ENCODE measurements around the gene TSPAN32.

The TSPAN32 gene

DNA sequence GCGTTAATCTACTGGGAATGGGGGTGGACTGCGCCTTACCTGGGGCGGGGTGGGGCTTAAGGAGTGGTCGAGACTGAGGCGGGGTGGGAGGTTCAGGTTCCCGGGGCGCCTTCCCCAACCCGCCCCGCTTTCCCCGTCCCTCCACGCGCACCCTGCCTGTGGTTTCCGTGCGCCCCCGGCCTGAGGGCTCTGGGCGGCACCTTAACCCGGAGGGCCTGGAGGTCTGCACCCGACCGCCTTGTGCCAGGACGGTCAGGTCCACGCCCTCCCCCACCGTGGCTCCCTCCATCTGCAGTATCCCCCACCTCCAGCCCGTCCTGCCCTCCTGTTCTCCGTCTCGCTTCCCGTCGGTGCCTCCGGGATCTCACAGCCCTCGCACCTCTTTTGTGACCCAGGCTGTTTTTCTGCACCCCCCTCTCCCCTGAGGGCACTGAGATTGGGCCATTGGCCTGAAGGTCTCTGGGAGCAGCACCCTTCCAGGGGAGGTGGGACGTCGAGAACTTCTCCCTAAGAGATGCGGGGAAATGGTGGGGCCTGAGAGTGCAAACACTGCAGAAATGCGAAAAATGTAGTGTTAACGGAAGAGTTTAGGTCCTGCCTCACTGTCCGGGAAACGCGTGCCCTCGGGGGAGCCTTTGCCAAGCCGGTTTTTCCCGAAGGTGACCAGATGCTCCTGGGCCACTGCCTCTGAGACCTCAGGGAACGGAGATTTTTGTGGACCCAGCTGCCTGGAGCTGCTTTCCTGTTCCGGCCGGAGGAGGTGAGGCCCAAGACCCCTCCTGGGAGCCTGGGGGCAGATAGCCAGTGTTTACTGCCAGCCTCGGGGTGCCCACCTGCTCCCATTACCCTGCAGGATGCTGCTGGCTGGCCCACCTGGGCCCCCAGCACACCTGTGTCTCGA, 30.2 kb upstream of the TSPAN32 start:
- ChIA-PET CTCF (no interaction called here), POLR2A (no interaction called here)
- TF ChIP-seq L3MBTL2 (conservative IDR thresholded peaks at IDR 0.05) (no peak), LEF1 (IDR thresholded peaks at IDR 0.05; ENCODE audit: borderline replicate concordance) (no peak), ARNT (IDR thresholded peaks at IDR 0.05) (no peak), TARDBP (IDR thresholded peaks at IDR 0.05) (no peak), ZNF384 (IDR thresholded peaks at IDR 0.05) (no peak), FOXK2 (IDR thresholded peaks at IDR 0.05) (no peak), HDGF (IDR thresholded peaks at IDR 0.05; ENCODE audit: borderline replicate concordance) (no peak), SUZ12 (IDR thresholded peaks at IDR 0.05) (no peak), BHLHE40 (IDR thresholded peaks at IDR 0.05; ENCODE audit: borderline replicate concordance) (no peak), FOXA1 (IDR thresholded peaks at IDR 0.05) (no peak), SP1 (IDR thresholded peaks at IDR 0.05) (no peak), NFRKB (IDR thresholded peaks at IDR 0.05) (no peak), ELF4 (IDR thresholded peaks at IDR 0.05) (no peak), FOXM1 (IDR thresholded peaks at IDR 0.05; ENCODE audit: borderline replicate concordance) (no peak), CTBP1 (IDR thresholded peaks at IDR 0.05; ENCODE audit: borderline replicate concordance) (no peak)
- TF ChIP-seq, protein P1, sequence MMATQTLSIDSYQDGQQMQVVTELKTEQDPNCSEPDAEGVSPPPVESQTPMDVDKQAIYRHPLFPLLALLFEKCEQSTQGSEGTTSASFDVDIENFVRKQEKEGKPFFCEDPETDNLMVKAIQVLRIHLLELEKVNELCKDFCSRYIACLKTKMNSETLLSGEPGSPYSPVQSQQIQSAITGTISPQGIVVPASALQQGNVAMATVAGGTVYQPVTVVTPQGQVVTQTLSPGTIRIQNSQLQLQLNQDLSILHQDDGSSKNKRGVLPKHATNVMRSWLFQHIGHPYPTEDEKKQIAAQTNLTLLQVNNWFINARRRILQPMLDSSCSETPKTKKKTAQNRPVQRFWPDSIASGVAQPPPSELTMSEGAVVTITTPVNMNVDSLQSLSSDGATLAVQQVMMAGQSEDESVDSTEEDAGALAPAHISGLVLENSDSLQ (IDR thresholded peaks at IDR 0.05) = no peak
- no peak for DNase-seq (ENCODE audit: extremely low spot score)

DNA sequence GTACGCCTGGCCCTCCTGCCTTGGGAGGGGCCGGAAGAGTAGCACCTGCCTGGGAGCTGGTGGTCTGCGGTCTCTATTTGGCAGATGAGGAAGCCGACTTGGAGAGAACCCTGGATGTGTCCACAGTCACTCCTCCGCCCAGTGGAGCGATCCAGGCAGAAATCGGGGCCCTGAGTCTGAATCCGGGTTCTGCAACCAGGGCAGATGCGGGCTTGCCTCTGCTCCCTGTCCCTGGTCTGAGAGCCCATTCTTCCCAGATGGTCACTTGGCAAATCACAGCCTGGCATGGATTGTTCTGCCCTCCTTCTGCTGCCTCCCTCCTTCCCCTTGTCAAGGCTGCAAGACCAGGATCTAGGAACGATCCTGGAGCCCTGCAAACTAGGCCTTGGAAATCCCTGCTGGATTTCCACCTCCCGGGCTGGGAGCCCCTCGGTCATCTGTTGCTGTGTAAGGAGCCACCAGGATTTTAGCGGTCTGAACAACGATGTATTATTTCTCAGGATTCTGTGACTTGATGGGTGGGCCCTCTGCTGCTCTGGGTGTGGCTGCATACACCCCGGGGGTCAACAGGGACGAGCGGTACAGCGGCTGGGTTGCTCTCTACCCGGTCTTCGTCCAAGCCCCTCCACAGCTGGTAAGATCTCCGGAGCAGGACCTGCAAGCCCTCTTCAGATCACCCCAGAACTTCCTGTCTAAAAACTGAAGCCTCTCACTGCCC, 29.4 kb upstream of the TSPAN32 start:
- no peak for TF ChIP-seq HDGF (IDR thresholded peaks at IDR 0.05; ENCODE audit: borderline replicate concordance)
- TF ChIP-seq NFRKB (IDR thresholded peaks at IDR 0.05) = no peak
- TF ChIP-seq SP1 (IDR thresholded peaks at IDR 0.05) = no peak
- TF ChIP-seq FOXM1 (IDR thresholded peaks at IDR 0.05; ENCODE audit: borderline replicate concordance) = no peak
- TF ChIP-seq LEF1 (IDR thresholded peaks at IDR 0.05; ENCODE audit: borderline replicate concordance) = no peak
- TF ChIP-seq SUZ12 (IDR thresholded peaks at IDR 0.05) = no peak
- TF ChIP-seq ARNT (IDR thresholded peaks at IDR 0.05) = no peak
- CTCF ChIA-PET = no interaction called here
- POLR2A ChIA-PET = no interaction called here
- no peak for DNase-seq (ENCODE audit: extremely low spot score)

DNA sequence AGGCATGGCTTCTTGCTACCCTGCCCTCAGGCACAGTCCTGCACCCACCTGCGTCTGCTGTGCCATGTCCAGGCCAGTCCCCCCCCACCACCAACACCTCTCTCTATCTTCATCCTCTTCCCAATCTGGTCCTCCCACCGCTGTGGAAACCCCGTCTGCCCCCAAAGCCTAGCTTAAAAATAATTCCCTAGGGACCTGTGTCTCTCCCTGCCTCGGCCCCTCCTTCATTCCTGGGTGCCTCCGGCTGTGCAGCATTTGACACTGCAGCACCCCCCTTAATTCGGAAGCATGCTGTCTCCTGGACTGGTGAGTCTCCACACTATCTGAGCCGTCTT, 28.9 kb upstream of the TSPAN32 start:
- ChIA-PET CTCF (no interaction called here), POLR2A (no interaction called here)
- TF ChIP-seq HDGF (IDR thresholded peaks at IDR 0.05; ENCODE audit: borderline replicate concordance) (no peak), FOXA1 (IDR thresholded peaks at IDR 0.05) (no peak), SUZ12 (IDR thresholded peaks at IDR 0.05) (no peak), FOXM1 (IDR thresholded peaks at IDR 0.05; ENCODE audit: borderline replicate concordance) (no peak), CTBP1 (IDR thresholded peaks at IDR 0.05; ENCODE audit: borderline replicate concordance) (no peak)
- DNase-seq (ENCODE audit: extremely low spot score) = no peak

DNA sequence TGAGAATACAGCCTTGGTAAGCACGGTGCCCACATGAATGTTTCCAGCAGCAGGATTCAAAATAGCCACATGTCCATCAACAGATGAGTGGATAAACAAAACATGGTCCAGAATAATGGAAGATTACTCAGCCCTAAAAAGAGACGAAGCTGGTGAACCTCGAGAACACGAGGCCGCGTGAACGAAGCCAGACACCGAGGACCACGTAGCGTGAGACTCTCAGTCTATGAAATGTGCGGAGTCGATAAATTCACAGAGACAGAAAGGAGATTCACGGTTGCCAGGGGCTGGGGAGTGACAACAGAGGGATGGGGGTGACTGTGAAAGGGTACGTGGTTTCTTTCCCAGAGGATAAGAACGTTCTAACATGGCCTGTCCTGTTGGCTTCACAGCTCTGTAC, 28.5 kb upstream of the TSPAN32 start:
- ChIA-PET POLR2A (no interaction called here), CTCF (no interaction called here)
- DNase-seq (ENCODE audit: extremely low spot score) = no peak
- no peak for TF ChIP-seq ELF4 (IDR thresholded peaks at IDR 0.05)
- no peak for TF ChIP-seq FOXA1 (IDR thresholded peaks at IDR 0.05)
- TF ChIP-seq SUZ12 (IDR thresholded peaks at IDR 0.05) = no peak
- no peak for TF ChIP-seq ZNF384 (IDR thresholded peaks at IDR 0.05)
- TF ChIP-seq LEF1 (IDR thresholded peaks at IDR 0.05; ENCODE audit: borderline replicate concordance) = no peak
- no peak for TF ChIP-seq NFRKB (IDR thresholded peaks at IDR 0.05)
- no peak for TF ChIP-seq FOXK2 (IDR thresholded peaks at IDR 0.05)
- TF ChIP-seq BHLHE40 (IDR thresholded peaks at IDR 0.05; ENCODE audit: borderline replicate concordance) = no peak
- no peak for TF ChIP-seq TARDBP (IDR thresholded peaks at IDR 0.05)
- no peak for TF ChIP-seq FOXM1 (IDR thresholded peaks at IDR 0.05; ENCODE audit: borderline replicate concordance)
- no peak for TF ChIP-seq CTBP1 (IDR thresholded peaks at IDR 0.05; ENCODE audit: borderline replicate concordance)
- TF ChIP-seq, protein P1 (IDR thresholded peaks at IDR 0.05) = no peak
- no peak for TF ChIP-seq SP1 (IDR thresholded peaks at IDR 0.05)
- TF ChIP-seq HDGF (IDR thresholded peaks at IDR 0.05; ENCODE audit: borderline replicate concordance) = no peak
- TF ChIP-seq L3MBTL2 (conservative IDR thresholded peaks at IDR 0.05) = no peak
- no peak for TF ChIP-seq ARNT (IDR thresholded peaks at IDR 0.05)

DNA sequence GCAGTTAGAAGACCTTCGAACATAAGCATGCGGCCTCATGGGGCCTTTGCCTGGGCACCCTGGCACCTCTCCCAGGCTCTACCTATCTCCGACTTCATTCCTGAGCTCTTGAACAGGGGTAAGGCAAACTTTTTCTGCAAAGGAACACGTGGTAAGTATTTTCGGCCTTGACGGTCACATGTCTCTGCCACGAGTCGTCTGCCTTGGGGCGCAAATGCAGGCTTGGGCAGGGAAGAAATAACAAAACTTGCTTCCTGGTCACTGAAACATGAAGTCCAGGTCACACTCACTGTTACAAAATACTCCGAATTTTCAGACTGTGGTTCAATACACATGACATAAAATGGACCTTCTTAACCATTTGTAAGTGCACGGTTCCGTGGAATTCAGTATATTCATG, 28.0 kb upstream of the TSPAN32 start:
- no peak for TF ChIP-seq NFRKB (IDR thresholded peaks at IDR 0.05)
- TF ChIP-seq SP1 (IDR thresholded peaks at IDR 0.05) = no peak
- TF ChIP-seq CTBP1 (IDR thresholded peaks at IDR 0.05; ENCODE audit: borderline replicate concordance) = no peak
- TF ChIP-seq FOXA1 (IDR thresholded peaks at IDR 0.05) = no peak
- no peak for TF ChIP-seq FOXK2 (IDR thresholded peaks at IDR 0.05)
- TF ChIP-seq BHLHE40 (IDR thresholded peaks at IDR 0.05; ENCODE audit: borderline replicate concordance) = no peak
- TF ChIP-seq FOXM1 (IDR thresholded peaks at IDR 0.05; ENCODE audit: borderline replicate concordance) = no peak
- TF ChIP-seq TARDBP (IDR thresholded peaks at IDR 0.05) = no peak
- TF ChIP-seq HDGF (IDR thresholded peaks at IDR 0.05; ENCODE audit: borderline replicate concordance) = no peak
- TF ChIP-seq, protein P1 (IDR thresholded peaks at IDR 0.05) = no peak
- no peak for TF ChIP-seq ARNT (IDR thresholded peaks at IDR 0.05)
- TF ChIP-seq L3MBTL2 (conservative IDR thresholded peaks at IDR 0.05) = no peak
- no peak for TF ChIP-seq ELF4 (IDR thresholded peaks at IDR 0.05)
- TF ChIP-seq LEF1 (IDR thresholded peaks at IDR 0.05; ENCODE audit: borderline replicate concordance) = no peak
- no peak for TF ChIP-seq SUZ12 (IDR thresholded peaks at IDR 0.05)
- no peak for TF ChIP-seq ZNF384 (IDR thresholded peaks at IDR 0.05)
- DNase-seq (ENCODE audit: extremely low spot score) = no peak
- CTCF ChIA-PET = no interaction called here
- POLR2A ChIA-PET = no interaction called here
